GM18508 (cell line): ENCODE measurements around the gene NAPEPLD.
"Not testable (repeated sequence)": the region's sequence is repeated elsewhere in the genome, so short reads cannot be mapped to it uniquely, and the experiment has no call there.

Experiments
- ATAC-seq: cut with Tn5 transposase; IDR thresholded peaks from one replicate; pipeline ENCODE4 v1.9.1; 2021; ENCODE audit warnings: moderate number of reproducible peaks; ENCODE audit not compliant: insufficient read depth, unreplicated experiment

The NAPEPLD gene

GRCh38 chr7:103148131-103148993, 537 bp downstream of the NAPEPLD start:
- ATAC-seq: peak; percentile 27

GRCh38 chr7:103144754-103145153, 4.1 kb downstream of the NAPEPLD start:
- not testable (repeated sequence) for ATAC-seq

- ATAC-seq: no peak
These were observed 5.0 kb downstream of the NAPEPLD start for GRCh38 chr7:103143868-103144267.

GRCh38 chr7:103142494-103142893, 6.4 kb downstream of the NAPEPLD start:
- ATAC-seq: no peak

GRCh38 chr7:103141753-103142404, 7.0 kb downstream of the NAPEPLD start:
- no peak for ATAC-seq

GRCh38 chr7:103140685-103141084, 8.2 kb downstream of the NAPEPLD start:
- no peak for ATAC-seq

- ATAC-seq: no peak
These were observed 8.8 kb downstream of the NAPEPLD start for GRCh38 chr7:103140061-103140460.

GRCh38 chr7:103134836-103135554, 13.9 kb downstream of the NAPEPLD start:
- no peak for ATAC-seq

GRCh38 chr7:103132995-103133688, 15.8 kb downstream of the NAPEPLD start:
- ATAC-seq: no peak

- ATAC-seq: no peak
These were observed 17.8 kb downstream of the NAPEPLD start for GRCh38 chr7:103130901-103131624.

- ATAC-seq: no peak
These were observed 19.0 kb downstream of the NAPEPLD start for GRCh38 chr7:103129702-103130549.

GRCh38 chr7:103127006-103127405, 21.9 kb downstream of the NAPEPLD start:
- ATAC-seq: no peak

- no peak for ATAC-seq
These were observed 24.4 kb downstream of the NAPEPLD start for GRCh38 chr7:103124429-103124979.

- no peak for ATAC-seq
These were observed 25.4 kb downstream of the NAPEPLD start for GRCh38 chr7:103123529-103123928.

GRCh38 chr7:103121641-103122040, 27.3 kb downstream of the NAPEPLD start:
- no peak for ATAC-seq

GRCh38 chr7:103120362-103120761, 28.5 kb downstream of the NAPEPLD start:
- ATAC-seq: no peak

GRCh38 chr7:103119791-103120291, 29.1 kb downstream of the NAPEPLD start:
- ATAC-seq: no peak

- ATAC-seq: no peak
These were observed 31.4 kb downstream of the NAPEPLD start for GRCh38 chr7:103117465-103117864.
